ENCODE results near the gene MAMDC4. TPM values are rescaled to one million over a fixed set of nuclear protein-coding genes. Genes with fewer than 3 reads are reported as not detected.
"Not testable (repeated sequence)": the region's sequence is repeated elsewhere in the genome, so short reads cannot be mapped to it uniquely, and the experiment has no call there.

Gene MAMDC4
- total RNA-seq, 1 donor from 2014 or later, result 11.0 TPM

DNA sequence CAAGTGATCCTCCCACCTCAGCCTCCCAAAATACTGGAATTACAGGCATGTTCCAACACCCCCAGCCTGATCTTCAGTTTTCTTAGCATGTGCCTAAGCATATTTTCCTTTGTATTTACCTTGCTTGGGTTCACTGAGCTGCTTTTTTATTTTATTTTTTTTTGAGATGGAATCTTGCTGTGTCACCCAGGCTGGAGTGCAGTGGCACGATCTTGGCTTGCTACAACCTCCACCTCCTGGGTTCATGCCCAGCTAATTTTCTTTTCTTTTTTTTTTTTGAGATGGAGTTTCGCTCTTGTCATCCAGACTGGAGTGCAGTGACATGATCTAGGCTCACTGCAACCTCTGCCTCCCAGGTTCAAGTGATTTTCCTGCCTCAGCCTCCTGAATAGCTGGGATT lies 17.5 kb downstream of the MAMDC4 start:
- DNase-seq (ENCODE audit: low spot score); intact Hi-C loops (cut with DNase I): not testable (repeated sequence)

- no peak for DNase-seq (ENCODE audit: low spot score)
- intact Hi-C loops (cut with DNase I), result no loop called here
These were observed 23.0 kb downstream of the MAMDC4 start for GRCh38 chr9:136875155-136875554.

GRCh38 chr9:136876476-136876875 lies 24.3 kb downstream of the MAMDC4 start:
- DNase-seq (ENCODE audit: low spot score), result no peak
- intact Hi-C loops (cut with DNase I), result no loop called here

DNA sequence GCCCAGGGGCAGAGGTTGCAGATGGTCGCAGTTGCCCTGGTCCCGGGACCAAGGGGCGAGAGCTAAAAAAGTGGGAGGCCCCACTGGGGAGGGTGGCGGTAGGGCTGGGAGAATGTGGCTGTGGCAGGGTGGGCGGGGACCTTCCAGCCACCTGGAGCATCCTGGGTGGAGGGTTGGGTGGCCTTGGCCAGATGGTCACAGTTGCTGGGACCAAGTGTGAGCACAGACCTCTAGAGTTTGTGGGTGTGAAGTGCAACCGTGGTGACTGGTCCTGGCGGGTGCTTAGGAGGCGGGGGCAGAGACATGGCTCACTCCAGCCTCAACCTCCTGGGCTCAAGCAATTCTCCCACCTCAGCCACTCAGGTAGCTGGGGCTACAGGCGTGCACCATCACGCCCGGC lies 28.5 kb downstream of the MAMDC4 start:
- intact Hi-C loops (cut with DNase I), result no loop called here
- no peak for DNase-seq (ENCODE audit: low spot score)

DNA sequence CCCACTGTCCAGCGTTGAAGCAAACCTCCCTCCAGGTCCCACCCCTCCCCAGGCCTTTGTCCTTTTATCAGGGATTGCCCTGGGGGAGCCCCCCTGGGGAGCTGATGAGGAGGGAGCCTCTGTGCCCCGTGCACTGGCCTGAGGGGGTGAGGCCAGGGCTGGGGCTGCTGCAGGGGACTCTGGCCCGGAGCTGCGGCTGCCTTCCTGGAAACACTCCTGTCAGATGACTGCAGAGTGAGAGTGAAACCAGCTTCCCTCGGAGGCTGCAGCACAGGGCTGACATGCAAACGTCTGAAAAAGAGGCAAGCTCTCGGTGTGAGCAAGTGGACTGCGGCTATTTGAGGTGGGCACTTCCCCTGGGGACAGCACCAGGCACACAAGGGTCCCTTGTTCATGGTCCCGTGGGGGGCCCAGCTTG lies 29.6 kb downstream of the MAMDC4 start:
- DNase-seq (ENCODE audit: low spot score), result no peak
- intact Hi-C loops (cut with DNase I), result no loop called here

DNA sequence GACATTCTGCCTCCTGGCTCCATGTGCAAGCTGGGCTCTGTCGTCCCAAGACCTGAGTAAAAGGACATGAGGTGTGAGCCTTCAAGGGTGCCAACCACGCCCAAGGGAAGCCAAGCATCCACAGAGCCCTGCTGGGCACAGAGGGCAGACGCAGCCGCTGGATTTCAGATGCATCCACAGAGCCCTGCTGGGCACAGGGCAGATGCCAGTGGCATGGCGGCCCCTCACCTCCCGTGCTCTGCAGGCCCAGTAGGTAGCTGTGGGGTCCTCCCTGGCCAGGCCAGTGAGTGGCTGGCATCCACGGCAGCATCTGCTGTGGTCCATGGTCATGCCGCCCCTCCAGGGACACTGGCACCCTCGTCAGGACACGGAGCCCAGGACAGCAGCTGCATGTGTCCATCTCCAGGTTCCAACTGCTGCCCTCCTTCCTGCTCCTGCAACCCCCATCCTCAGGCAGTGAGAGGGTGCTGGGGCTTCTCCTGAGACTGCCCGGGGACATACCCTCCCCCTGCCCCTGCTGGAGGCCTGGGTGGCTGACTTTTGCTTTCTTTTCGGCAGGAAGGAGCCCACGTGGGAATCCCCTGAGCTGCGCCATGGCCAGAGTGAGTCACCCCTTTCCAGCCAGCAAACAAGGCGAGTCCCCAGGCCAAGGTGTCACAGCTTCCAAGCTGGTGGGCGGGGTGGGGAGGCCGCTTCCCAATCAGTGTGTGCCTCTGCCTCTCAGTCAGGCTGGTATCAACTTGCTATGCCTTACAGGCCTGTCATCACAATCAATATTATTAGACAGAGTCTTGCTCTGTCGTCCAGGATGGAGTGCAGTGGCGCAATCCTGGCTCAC lies 30.2 kb downstream of the MAMDC4 start:
- intact Hi-C loops (cut with DNase I), result no loop called here
- no peak for DNase-seq (ENCODE audit: low spot score)

DNA sequence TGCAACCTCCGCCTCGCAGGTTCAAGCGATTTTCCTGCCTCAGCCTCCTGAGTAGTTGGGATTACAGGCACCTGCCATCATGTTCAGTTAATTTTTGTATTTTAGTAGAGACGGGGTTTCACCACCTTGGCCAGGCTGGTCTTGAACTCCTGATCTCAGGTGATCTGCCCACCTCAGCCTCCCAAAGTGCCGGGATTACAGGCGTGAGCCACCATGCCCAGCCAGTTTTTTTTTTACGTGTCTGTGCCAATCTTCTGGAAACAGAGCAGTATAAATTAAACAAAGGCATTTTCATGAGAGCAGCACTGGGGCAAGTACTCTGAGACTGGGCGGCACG lies 30.8 kb downstream of the MAMDC4 start:
- DNase-seq (ENCODE audit: low spot score); intact Hi-C loops (cut with DNase I): not testable (repeated sequence)

GRCh38 chr9:136883670-136884069 lies 31.5 kb downstream of the MAMDC4 start:
- intact Hi-C loops (cut with DNase I); DNase-seq (ENCODE audit: low spot score): not testable (repeated sequence)

DNA sequence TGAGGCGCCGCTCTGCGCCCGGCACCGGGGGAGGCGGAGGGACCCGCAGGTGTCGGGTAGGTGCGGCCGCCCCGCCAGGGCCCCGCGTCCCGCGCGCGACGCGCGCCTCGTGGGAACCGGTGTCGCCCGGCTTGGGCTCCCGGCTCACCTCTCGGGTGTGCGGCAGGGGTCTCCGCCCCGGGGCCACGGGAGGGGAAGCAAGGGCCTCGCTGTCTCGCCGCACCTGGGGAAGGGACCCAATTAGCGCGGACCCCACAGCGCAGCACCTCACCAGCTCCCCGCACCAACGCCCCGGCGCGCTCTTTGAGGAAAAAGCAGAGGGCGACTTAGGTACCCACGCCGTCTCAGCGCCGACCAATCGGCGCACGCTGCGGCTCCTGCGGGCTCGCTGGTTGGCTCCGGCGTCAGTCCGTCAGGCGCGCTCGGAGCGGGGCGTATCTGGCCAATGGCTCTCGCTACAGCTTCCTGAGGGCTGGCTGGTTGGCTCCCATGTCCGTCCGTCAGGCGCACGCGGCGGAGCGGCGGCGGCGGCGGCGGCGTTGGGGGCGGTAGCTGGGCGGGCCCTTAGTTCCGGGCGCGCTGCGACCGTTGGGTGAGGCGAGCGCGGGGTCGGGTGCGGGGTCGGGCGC lies 33.9 kb downstream of the MAMDC4 start, which contains the start of gene TRAF2:
Gene TRAF2, plus strand, starts transcription at position 567 of the 629 bp plus-strand sequence. CDS start 12,225 bp downstream, outside the sequence.
- intact Hi-C loops (cut with DNase I), result loop anchor here (2.0 to 5.0 kb wide), 2 partner anchors 39 to 56 kb away; partner anchors contain the start of gene FBXW5
- DNase-seq (ENCODE audit: low spot score), result peak; percentile 99

DNA sequence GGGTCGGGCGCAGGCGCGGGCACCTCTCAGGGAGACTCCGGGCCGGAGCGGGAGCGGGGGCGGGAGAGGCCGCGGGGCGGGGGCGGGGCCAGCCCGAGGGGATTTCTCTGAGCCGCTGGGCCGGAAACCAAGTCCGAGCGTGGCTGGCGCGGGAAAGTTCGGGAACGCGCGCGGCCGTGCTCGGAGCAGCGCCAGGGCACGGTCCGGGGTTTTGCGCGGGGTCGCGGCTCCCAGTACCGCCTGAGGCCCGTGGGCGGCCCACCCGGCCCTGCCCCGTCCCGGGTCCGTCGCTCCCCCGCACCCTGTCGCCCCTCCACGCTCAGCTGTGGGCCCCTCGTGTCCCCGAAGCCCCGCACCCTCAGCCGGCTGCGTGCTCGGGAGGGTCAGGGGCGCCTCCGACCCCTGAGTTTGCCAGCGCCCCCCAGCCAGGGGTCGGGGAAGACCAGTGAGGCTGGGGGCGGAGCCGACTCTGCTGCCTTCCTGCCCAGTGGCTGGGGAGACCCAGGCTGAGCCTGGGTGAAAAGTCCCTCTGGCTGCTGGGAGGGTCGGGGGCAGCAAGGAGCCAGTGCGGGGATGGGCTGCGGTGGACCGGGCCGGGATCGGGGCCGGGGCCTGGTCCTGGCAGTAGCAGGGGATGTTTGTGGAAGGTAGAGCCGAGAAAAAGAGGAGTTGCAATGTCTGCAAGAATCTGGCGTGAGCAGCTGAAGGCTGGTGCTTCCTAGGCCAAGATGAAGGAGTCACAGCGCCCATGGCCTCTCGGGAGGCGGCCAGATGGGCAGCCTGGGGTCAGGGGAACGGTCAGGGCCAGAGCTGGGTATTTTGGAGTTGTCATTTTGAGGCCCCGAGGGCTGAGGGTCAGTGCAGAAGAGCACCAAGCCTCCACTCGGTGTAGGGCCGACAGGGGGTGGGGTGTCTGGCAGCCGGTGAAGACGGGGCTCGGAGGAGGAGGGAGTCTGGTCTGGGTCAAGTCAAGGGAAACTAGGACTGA lies 34.8 kb downstream of the MAMDC4 start:
- intact Hi-C loops (cut with DNase I), result loop anchor here (2.0 to 5.0 kb wide), 2 partner anchors 40 to 55 kb away; partner anchors contain the start of gene FBXW5
- DNase-seq (ENCODE audit: low spot score), result no peak

DNA sequence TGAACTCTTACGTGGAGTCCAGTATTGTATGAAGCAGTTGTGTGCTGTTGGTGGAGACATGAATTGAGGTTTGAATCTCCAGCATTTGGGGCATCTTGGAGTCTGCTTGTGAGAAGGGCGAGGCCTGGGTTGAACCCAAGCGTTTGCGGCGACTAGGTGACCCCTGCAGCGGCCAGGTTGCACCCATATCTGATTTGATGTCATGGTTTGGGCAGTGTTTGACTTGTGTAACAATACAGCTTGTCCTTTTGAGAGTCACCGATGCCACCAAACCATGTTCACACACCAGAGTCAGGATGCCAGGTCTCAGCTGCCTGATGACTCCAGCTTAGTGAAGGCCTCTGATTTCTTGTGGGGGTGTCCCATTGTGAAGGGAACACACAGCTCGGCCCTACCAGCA lies 36.3 kb downstream of the MAMDC4 start:
- intact Hi-C loops (cut with DNase I), result loop anchor here (5.0 kb wide), 1 partner anchor 54 kb away; the partner anchor contains the start of gene FBXW5
- no peak for DNase-seq (ENCODE audit: low spot score)

GRCh38 chr9:136889858-136890257 lies 37.7 kb downstream of the MAMDC4 start:
- no peak for DNase-seq (ENCODE audit: low spot score)
- intact Hi-C loops (cut with DNase I), result loop anchor here (5.0 kb wide), 1 partner anchor 52 kb away; the partner anchor contains the start of gene FBXW5

- no peak for DNase-seq (ENCODE audit: low spot score)
- intact Hi-C loops (cut with DNase I), result no loop called here
These were observed 38.5 kb downstream of the MAMDC4 start for GRCh38 chr9:136890661-136891060.

GRCh38 chr9:136896027-136896426 lies 43.9 kb downstream of the MAMDC4 start:
- DNase-seq (ENCODE audit: low spot score), result no peak
- intact Hi-C loops (cut with DNase I), result no loop called here

DNA sequence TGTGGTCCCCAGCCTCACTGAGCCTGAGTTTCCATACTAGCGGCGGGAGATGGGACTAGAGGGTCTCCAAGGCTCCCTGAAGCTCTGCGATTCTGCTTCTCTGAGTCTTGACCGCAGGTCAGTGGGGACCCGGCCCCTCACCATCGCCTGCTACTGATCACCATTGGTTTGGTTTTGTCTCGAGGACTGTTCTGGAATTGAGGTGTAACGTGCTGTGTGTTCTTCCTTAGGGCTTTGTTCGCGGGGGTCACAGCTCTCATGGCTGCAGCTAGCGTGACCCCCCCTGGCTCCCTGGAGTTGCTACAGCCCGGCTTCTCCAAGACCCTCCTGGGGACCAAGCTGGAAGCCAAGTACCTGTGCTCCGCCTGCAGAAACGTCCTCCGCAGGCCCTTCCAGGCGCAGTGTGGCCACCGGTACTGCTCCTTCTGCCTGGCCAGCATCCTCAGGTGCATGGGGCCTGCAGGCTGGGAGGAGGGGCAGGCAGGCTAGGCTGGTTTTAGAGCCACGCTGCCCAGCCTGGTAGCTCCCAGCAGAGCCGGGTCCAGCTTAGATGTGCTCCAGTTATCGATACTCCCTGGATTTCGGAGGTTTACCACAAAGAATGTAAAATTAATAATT lies 46.4 kb downstream of the MAMDC4 start:
- intact Hi-C loops (cut with DNase I), result no loop called here
- no peak for DNase-seq (ENCODE audit: low spot score)

DNA sequence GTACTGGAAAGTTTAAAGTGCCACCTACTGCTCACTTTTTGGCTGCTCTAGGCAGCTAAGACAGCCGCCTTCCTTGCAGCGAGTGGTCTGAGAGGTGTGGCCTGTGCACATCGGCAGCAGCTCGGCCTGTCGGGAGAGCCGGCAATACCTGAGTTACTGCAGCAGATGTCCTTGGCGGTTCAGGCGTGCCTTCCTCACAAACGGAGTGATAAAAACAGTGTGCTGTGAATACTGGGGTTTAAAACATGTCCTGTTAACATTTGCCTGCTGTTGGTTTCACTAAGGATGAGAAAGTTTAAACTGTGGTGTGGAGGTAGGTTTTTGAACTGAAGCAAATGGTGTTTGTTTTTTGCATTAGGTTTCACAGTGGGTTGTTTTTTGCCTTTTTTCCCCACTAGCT lies 47.0 kb downstream of the MAMDC4 start:
- no peak for DNase-seq (ENCODE audit: low spot score)
- intact Hi-C loops (cut with DNase I), result no loop called here

GRCh38 chr9:136900556-136900955 lies 48.4 kb downstream of the MAMDC4 start:
- intact Hi-C loops (cut with DNase I), result no loop called here
- no peak for DNase-seq (ENCODE audit: low spot score)

DNA sequence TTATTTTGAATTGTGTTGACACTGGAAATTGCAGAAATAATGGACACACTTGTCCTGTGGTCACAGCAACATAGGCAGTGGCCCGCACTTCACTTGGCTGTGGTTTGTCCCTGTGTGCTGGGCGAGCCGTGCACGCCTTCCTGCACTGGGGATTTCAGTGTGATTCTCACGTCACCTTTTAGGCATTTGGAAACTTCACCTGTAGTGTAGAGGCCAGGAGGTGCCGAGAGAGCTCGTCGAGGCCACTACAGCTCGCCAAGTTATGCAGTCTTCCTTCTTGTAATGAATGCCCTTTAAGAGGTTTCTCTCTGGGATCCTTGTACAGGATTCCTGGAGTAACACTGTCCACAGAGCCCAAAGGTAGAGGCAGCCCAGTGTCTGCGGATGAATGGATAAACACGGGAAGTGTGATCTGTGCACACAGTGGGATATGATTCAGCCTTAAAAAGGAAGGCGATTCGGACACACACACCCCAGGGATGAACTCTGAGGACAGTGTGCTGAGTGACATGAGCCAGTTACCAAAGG lies 48.9 kb downstream of the MAMDC4 start:
- intact Hi-C loops (cut with DNase I), result no loop called here
- no peak for DNase-seq (ENCODE audit: low spot score)
